ENCODE results near the gene PNMT.

The PNMT gene

GRCh38 chr17:39647256-39647655, 21.0 kb upstream of the PNMT start:
- no peaks in the 10 kb centered on the region for H3K27me3 ChIP-seq (ENCODE audit: insufficient read depth, low read length)

DNA sequence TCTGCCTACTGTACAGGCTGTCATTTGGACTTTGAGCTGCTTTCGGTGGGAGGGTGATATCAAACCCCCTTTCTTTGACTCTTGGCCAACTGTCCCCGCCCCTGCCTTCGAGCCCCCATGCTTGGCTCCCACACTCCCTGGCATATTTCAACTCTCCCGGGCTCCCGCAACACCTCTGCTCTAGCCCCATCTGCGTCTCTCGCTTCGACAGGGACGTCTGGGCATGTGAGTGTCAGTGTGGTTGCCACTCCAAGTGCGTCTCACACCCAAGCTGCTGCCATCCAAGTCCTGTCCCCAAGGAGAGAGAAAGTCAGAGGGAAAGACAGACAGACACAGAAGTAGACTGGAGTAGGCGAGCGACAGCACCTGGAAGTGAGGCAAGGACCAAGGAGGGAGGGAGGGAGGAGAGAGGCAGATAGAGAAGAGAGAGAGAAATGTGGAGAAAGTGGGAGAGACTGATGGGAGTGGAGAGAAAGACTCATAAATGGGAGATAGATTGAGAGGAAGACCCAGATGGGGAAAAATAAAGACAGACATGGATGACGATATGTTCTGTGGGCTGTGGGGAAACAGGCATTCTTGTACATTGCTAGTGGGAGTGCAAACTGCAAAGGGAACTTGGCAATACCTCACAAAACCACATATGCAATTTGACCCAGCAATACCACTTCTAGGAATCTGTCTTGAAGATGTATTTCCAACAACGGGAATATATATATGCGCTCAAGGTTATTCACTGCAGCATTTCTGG, 19.5 kb upstream of the PNMT start:
- H3K9ac ChIP-seq (ENCODE audit: low read depth, low read length): no peak overlapping the region
- no peaks in the 10 kb centered on the region for H3K36me3 ChIP-seq (ENCODE audit: insufficient read depth, low read length)
- H3K27me3 ChIP-seq (ENCODE audit: insufficient read depth, low read length): no peaks in the 10 kb centered on the region
- H3K27ac ChIP-seq (ENCODE audit: low read depth, low read length): no peak overlapping the region
- 93% methylated on average over 15 of the region's 15 CpGs for WGBS
- peaks cover 38% of the 10 kb centered on the region for H3K4me1 ChIP-seq (ENCODE audit: insufficient read depth, low read length)
- no peaks in the 10 kb centered on the region for H3K9me3 ChIP-seq (ENCODE audit: insufficient read depth, low read depth, low read length)
- H3K4me3 ChIP-seq (ENCODE audit: low read length): no peak overlapping the region

More at GRCh38 chr17:39647256-39647655, 21.0 kb upstream of the PNMT start:
- Histone ChIP-seq H3K36me3 (ENCODE audit: insufficient read depth, low read length) (no peaks in the 10 kb centered on the region), H3K4me1 (ENCODE audit: insufficient read depth, low read length) (peaks cover 28% of the 10 kb centered on the region), H3K9ac (ENCODE audit: low read depth, low read length) (no peak overlapping the region), H3K9me3 (ENCODE audit: insufficient read depth, low read depth, low read length) (no peaks in the 10 kb centered on the region), H3K27ac (ENCODE audit: low read depth, low read length) (no peak overlapping the region), H3K4me3 (ENCODE audit: low read length) (no peak overlapping the region)
- WGBS: 76% methylated on average over 5 of the region's 5 CpGs

GRCh38 chr17:39650121-39650579, 18.1 kb upstream of the PNMT start:
- Histone ChIP-seq H3K4me1 (ENCODE audit: insufficient read depth, low read length) (peaks cover 29% of the 10 kb centered on the region), H3K36me3 (ENCODE audit: insufficient read depth, low read length) (no peaks in the 10 kb centered on the region), H3K9me3 (ENCODE audit: insufficient read depth, low read depth, low read length) (no peaks in the 10 kb centered on the region), H3K4me3 (ENCODE audit: low read length) (no peak overlapping the region), H3K27ac (ENCODE audit: low read depth, low read length) (no peak overlapping the region), H3K9ac (ENCODE audit: low read depth, low read length) (no peak overlapping the region), H3K27me3 (ENCODE audit: insufficient read depth, low read length) (no peaks in the 10 kb centered on the region)
- WGBS: 88% methylated on average over 11 of the region's 11 CpGs

DNA sequence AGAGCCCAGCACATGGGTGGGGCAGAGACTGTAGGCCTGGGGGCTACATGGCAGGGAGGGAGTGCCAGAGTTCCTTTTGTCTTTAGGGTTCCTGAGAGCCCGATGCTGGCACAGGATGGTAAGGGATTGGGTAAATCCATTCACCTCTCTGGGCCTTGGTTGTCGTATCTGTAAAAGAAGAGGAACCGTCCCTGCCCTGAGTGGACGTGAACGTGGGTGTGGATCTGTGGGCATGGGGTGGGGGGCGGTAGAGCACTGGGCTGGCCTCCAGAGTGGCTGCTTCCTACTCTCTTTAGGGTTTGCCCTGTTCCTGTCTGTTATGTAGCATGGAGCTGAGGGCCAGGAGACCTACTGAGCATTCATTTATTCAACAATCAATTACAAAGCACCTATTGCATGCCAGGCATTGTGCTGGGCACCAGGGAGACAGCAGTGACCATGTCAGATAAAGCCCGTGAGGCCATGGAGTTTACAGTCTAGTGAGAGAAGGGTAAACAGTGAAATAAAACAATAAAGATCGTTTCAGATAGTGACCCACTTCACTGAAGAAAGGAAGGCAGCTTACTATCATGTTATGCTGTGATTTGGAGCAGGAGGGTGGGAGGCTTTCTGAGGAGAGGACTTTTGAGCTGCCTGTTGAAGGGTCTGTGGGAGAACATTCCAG, 16.2 kb upstream of the PNMT start:
- WGBS: 85% methylated on average over 8 of the region's 8 CpGs
- Histone ChIP-seq H3K36me3 (ENCODE audit: insufficient read depth, low read length) (no peaks in the 10 kb centered on the region), H3K9ac (ENCODE audit: low read depth, low read length) (peak overlapping the region; percentile 26), H3K4me1 (ENCODE audit: insufficient read depth, low read length) (peaks cover 23% of the 10 kb centered on the region), H3K27me3 (ENCODE audit: insufficient read depth, low read length) (no peaks in the 10 kb centered on the region), H3K27ac (ENCODE audit: low read depth, low read length) (peak overlapping the region; percentile 81; the same call in 1 of the 2 replicates), H3K4me3 (ENCODE audit: low read length) (no peak overlapping the region), H3K9me3 (ENCODE audit: insufficient read depth, low read depth, low read length) (no peaks in the 10 kb centered on the region)

- no peaks in the 10 kb centered on the region for H3K27me3 ChIP-seq (ENCODE audit: insufficient read depth, low read length)
- H3K9ac ChIP-seq (ENCODE audit: low read depth, low read length): peak overlapping the region; percentile 26
- no peak overlapping the region for H3K4me3 ChIP-seq (ENCODE audit: low read length)
- peak overlapping the region; percentile 81 for H3K27ac ChIP-seq (ENCODE audit: low read depth, low read length)
- peaks cover 23% of the 10 kb centered on the region for H3K4me1 ChIP-seq (ENCODE audit: insufficient read depth, low read length)
- 40% methylated on average over 7 of the region's 7 CpGs for WGBS
- H3K36me3 ChIP-seq (ENCODE audit: insufficient read depth, low read length): no peaks in the 10 kb centered on the region
- no peaks in the 10 kb centered on the region for H3K9me3 ChIP-seq (ENCODE audit: insufficient read depth, low read depth, low read length)
These were observed 15.5 kb upstream of the PNMT start for GRCh38 chr17:39652587-39653315.

- peaks cover 23% of the 10 kb centered on the region for H3K4me1 ChIP-seq (ENCODE audit: insufficient read depth, low read length)
- 77% methylated on average over 12 of the region's 12 CpGs for WGBS
- H3K9ac ChIP-seq (ENCODE audit: low read depth, low read length): 0 out of 2 replicates have a peak overlapping the region, but pooled peaks have one; percentile 24
- no peaks in the 10 kb centered on the region for H3K27me3 ChIP-seq (ENCODE audit: insufficient read depth, low read length)
- peak overlapping the region; percentile 81; the same call in 1 of the 2 replicates for H3K27ac ChIP-seq (ENCODE audit: low read depth, low read length)
- no peaks in the 10 kb centered on the region for H3K9me3 ChIP-seq (ENCODE audit: insufficient read depth, low read depth, low read length)
- no peak overlapping the region for H3K4me3 ChIP-seq (ENCODE audit: low read length)
- no peaks in the 10 kb centered on the region for H3K36me3 ChIP-seq (ENCODE audit: insufficient read depth, low read length)
These were observed 15.0 kb upstream of the PNMT start for GRCh38 chr17:39653316-39653661.

GRCh38 chr17:39653662-39654331, 14.5 kb upstream of the PNMT start:
- WGBS: 77% methylated on average over 14 of the region's 14 CpGs
- no peaks in the 10 kb centered on the region for H3K9me3 ChIP-seq (ENCODE audit: insufficient read depth, low read depth, low read length)
- peak overlapping the region; percentile 81; the same call in 1 of the 2 replicates for H3K27ac ChIP-seq (ENCODE audit: low read depth, low read length)
- peaks cover 21% of the 10 kb centered on the region for H3K4me1 ChIP-seq (ENCODE audit: insufficient read depth, low read length)
- no peaks in the 10 kb centered on the region for H3K36me3 ChIP-seq (ENCODE audit: insufficient read depth, low read length)
- no peaks in the 10 kb centered on the region for H3K27me3 ChIP-seq (ENCODE audit: insufficient read depth, low read length)
- no peak overlapping the region for H3K9ac ChIP-seq (ENCODE audit: low read depth, low read length)
- no peak overlapping the region for H3K4me3 ChIP-seq (ENCODE audit: low read length)

DNA sequence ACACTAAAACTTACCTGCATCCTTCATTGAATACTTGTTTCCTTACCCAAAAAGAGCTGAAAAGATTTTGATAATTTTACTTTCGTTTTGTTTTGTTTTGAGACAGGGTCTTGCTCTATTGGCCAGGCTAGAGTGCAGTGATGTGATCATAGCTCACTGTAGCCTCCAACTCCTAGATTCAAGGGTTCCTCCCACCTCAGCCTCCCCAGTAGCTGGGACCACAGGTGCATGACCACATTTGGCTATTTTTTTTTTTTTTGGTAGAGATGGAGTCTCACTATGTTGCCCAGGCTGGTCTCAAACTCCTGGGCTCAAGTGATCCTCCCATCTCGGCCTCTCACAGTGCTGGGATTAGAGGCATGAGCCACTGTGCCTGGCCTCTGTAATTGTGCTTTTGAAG, 13.1 kb upstream of the PNMT start:
- H3K9me3 ChIP-seq (ENCODE audit: insufficient read depth, low read depth, low read length): no peaks in the 10 kb centered on the region
- H3K27me3 ChIP-seq (ENCODE audit: insufficient read depth, low read length): no peaks in the 10 kb centered on the region
- 97% methylated on average over 2 of the region's 2 CpGs for WGBS

GRCh38 chr17:39658346-39658745, 9.9 kb upstream of the PNMT start:
- H3K36me3 ChIP-seq (ENCODE audit: insufficient read depth, low read length): peaks cover 16% of the 10 kb centered on the region
- H3K4me1 ChIP-seq (ENCODE audit: insufficient read depth, low read length): peaks cover 9% of the 10 kb centered on the region
- H3K27ac ChIP-seq (ENCODE audit: low read depth, low read length): no peak overlapping the region
- H3K9me3 ChIP-seq (ENCODE audit: insufficient read depth, low read depth, low read length): no peaks in the 10 kb centered on the region
- no peaks in the 10 kb centered on the region for H3K27me3 ChIP-seq (ENCODE audit: insufficient read depth, low read length)
- H3K9ac ChIP-seq (ENCODE audit: low read depth, low read length): no peak overlapping the region
- no peak overlapping the region for H3K4me3 ChIP-seq (ENCODE audit: low read length)
- 91% methylated on average over 11 of the region's 11 CpGs for WGBS

More for the DNA sequence above, 13.1 kb upstream of the PNMT start:
- Histone ChIP-seq H3K4me3 (ENCODE audit: low read length) (no peak overlapping the region), H3K4me1 (ENCODE audit: insufficient read depth, low read length) (peaks cover 18% of the 10 kb centered on the region), H3K36me3 (ENCODE audit: insufficient read depth, low read length) (peaks cover 7% of the 10 kb centered on the region), H3K27ac (ENCODE audit: low read depth, low read length) (no peak overlapping the region), H3K9ac (ENCODE audit: low read depth, low read length) (no peak overlapping the region)

DNA sequence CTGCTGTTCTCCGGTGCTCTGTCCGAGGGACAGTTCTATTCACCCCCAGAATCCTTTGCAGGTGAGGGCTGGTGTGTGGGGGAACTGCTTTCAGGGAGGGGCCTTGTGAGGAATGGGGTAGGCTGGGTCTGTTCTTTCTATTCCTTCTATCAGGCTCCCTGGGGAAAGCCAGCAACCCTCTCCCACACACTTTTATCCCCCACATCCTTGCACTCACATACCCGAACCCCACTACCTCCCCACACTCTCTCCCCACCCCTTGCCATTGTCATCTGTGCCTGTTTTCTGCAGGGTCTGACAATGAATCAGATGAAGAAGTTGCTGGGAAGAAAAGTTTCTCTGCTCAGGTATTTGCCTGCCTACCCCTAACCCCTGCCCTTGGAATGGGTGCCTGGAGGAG, 9.5 kb upstream of the PNMT start:
- Histone ChIP-seq H3K27ac (ENCODE audit: low read depth, low read length) (no peak overlapping the region), H3K9me3 (ENCODE audit: insufficient read depth, low read depth, low read length) (no peaks in the 10 kb centered on the region), H3K9ac (ENCODE audit: low read depth, low read length) (no peak overlapping the region), H3K36me3 (ENCODE audit: insufficient read depth, low read length) (peaks cover 16% of the 10 kb centered on the region), H3K27me3 (ENCODE audit: insufficient read depth, low read length) (no peaks in the 10 kb centered on the region), H3K4me1 (ENCODE audit: insufficient read depth, low read length) (peaks cover 7% of the 10 kb centered on the region; the same call in 1 of the 2 replicates), H3K4me3 (ENCODE audit: low read length) (no peak overlapping the region)
- WGBS: 93% methylated on average over 3 of the region's 3 CpGs

All from HUES64 (cell line).